Stimulated activated CD4-positive, alpha-beta T cell treated with anti-CD3 and anti-CD28 coated beads, Interleukin-4, amount 100 ng/mL, for 4 hours (primary cell): Measurements from ENCODE around the gene KBTBD13.

Experiments
- DNase-seq, 2 experiments: peaks; one replicate each; pipeline ENCODE4 v3.0.0-alpha.2; 2020

KBTBD13 gene

DNA sequence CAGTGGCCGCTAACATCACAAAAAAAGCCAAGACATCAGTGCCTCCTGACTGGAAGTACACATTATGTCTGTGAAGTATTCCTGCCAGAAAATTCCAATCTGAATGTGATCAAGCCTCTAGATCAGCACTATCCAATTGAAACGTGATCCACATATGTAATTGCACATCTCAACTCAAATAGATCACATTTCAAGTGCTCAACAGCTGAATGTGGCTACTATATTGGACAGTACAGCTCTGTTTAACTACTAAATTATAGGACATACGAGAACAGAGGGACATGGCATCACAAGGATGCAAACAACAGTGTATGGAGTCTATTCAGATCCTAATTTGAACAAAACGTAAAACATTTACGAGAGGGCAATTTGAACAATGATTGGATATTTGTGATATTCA is 39.0 kb downstream of the KBTBD13 start:
- no peak for DNase-seq
